GM23338 (cell line): Measurements from ENCODE around the gene TTC23. TPM values are rescaled to one million over a fixed set of nuclear protein-coding genes. Genes with fewer than 3 reads are reported as not detected.

Experiments used
- ATAC-seq: fragments of 200-7000 bp; cut with Tn5 transposase; 3 replicates; pipeline ENCODE4 v1.9.1; 2020
- DNase-seq: peaks from one replicate; pipeline ENCODE4 v3.0.0-alpha.2; 2015; ENCODE audit warnings: low spot score
- H2AFZ ChIP-seq: fragments of 200-600 bp; sonication (generic); 2 replicates; pipeline ENCODE4 v1.8.0; 2016; ENCODE audit warnings: antibody characterized with exemption, mild to moderate bottlenecking, moderate library complexity
- H3F3A ChIP-seq: fragments of 200-600 bp; sonication (generic); replicated peaks from 2 replicates; pipeline ENCODE4 v1.8.0; 2017; ENCODE audit warnings: antibody characterized with exemption, mixed run types, low read depth
- H3K27ac ChIP-seq: fragments of 200-600 bp; sonication (generic); 2 replicates; pipeline ENCODE4 v1.6.1; 2016; ENCODE audit warnings: low read depth
- H3K27me3 ChIP-seq: fragments of 200-600 bp; sonication (generic); 2 replicates; pipeline ENCODE4 v1.8.0; 2016; ENCODE audit warnings: mild to moderate bottlenecking, mixed run types, moderate library complexity; ENCODE audit not compliant: insufficient read depth
- H3K36me3 ChIP-seq: fragments of 200-600 bp; sonication (generic); 2 replicates; pipeline ENCODE4 v1.8.0; 2016; ENCODE audit warnings: mild to moderate bottlenecking; ENCODE audit not compliant: insufficient read depth
- H3K4me1 ChIP-seq: fragments of 200-600 bp; sonication (generic); 2 replicates; pipeline ENCODE4 v1.8.0; 2016; ENCODE audit warnings: mild to moderate bottlenecking, moderate library complexity; ENCODE audit not compliant: insufficient read depth
- H3K4me2 ChIP-seq: fragments of 200-600 bp; sonication (generic); 2 replicates; pipeline ENCODE4 v1.7.1; 2017; ENCODE audit warnings: mixed run types
- H3K4me3 ChIP-seq: fragments of 200-600 bp; sonication (generic); 2 replicates; pipeline ENCODE4 v1.6.1; 2016; ENCODE audit warnings: mixed run types
- H3K79me2 ChIP-seq: fragments of 200-600 bp; sonication (generic); replicated peaks from 2 replicates; pipeline ENCODE4 v1.8.0; 2017; ENCODE audit warnings: mild to moderate bottlenecking; ENCODE audit not compliant: insufficient read depth
- H3K9me2 ChIP-seq: fragments of 200-600 bp; sonication (generic); 2 replicates; pipeline ENCODE4 v1.8.0; 2017; ENCODE audit not compliant: insufficient read depth
- H4K20me1 ChIP-seq: fragments of 200-600 bp; sonication (generic); replicated peaks from 2 replicates; pipeline ENCODE4 v1.8.0; 2017; ENCODE audit warnings: mild to moderate bottlenecking; ENCODE audit not compliant: insufficient read depth
- H3K27ac Mint-ChIP-seq: 2 replicates; pipeline ENCODE4 v1.8.0; 2020; ENCODE audit warnings: inconsistent platforms, mild to moderate bottlenecking, moderate library complexity, mixed read lengths
- H3K27me3 Mint-ChIP-seq: 3 replicates; pipeline ENCODE4 v1.8.0; 2022; ENCODE audit warnings: low read depth, mild to moderate bottlenecking, moderate library complexity, mixed read lengths, inconsistent platforms; ENCODE audit not compliant: insufficient read depth, poor library complexity
- H3K36me3 Mint-ChIP-seq: 3 replicates; pipeline ENCODE4 v1.8.0; 2021; ENCODE audit warnings: low read depth, mild to moderate bottlenecking, inconsistent platforms, moderate library complexity, mixed read lengths
- H3K4me1 Mint-ChIP-seq: 3 replicates; pipeline ENCODE4 v1.8.0; 2020; ENCODE audit warnings: mild to moderate bottlenecking, inconsistent platforms, mixed read lengths
- H3K4me3 Mint-ChIP-seq: 3 replicates; pipeline ENCODE4 v1.8.0; 2021; ENCODE audit warnings: moderate library complexity, mild to moderate bottlenecking, inconsistent platforms, mixed read lengths
- H3K9me3 Mint-ChIP-seq: 3 replicates; pipeline ENCODE4 v1.8.0; 2020; ENCODE audit warnings: moderate library complexity, mild to moderate bottlenecking, inconsistent platforms, mixed read lengths
- CTCF ChIP-seq, 2 experiments: fragments of 200-600 bp in 1 of 2; sonication (generic) in 1 of 2; conservative IDR thresholded peaks; 2 replicates each; pipeline versions ENCODE4 v1.5.1 to v1.6.1; 2016 to 2017; ENCODE audit warnings: antibody characterized with exemption in 2 of 2, low read depth in 2 of 2, mild to moderate bottlenecking in 2 of 2, moderate library complexity in 1 of 2
- ETS1 ChIP-seq: IDR thresholded peaks from 2 replicates; pipeline ENCODE4 v1.6.1; 2016; ENCODE audit warnings: antibody characterized with exemption
- EZH2 ChIP-seq: fragments of 200-600 bp; sonication (generic); IDR thresholded peaks from one replicate; pipeline ENCODE4 v1.8.0; 2017; ENCODE audit warnings: antibody characterized with exemption, mild to moderate bottlenecking, low read depth; ENCODE audit not compliant: unreplicated experiment
- JUNB ChIP-seq: IDR thresholded peaks from one replicate; pipeline ENCODE4 v1.6.1; 2016; ENCODE audit warnings: antibody characterized with exemption; ENCODE audit not compliant: unreplicated experiment
- POLR2AphosphoS5 ChIP-seq: IDR thresholded peaks from 2 replicates; pipeline ENCODE4 v1.6.1; 2016; ENCODE audit warnings: antibody characterized with exemption, low read depth
- STAT1 ChIP-seq: IDR thresholded peaks from one replicate; pipeline ENCODE4 v1.6.1; 2016; ENCODE audit warnings: antibody characterized with exemption; ENCODE audit not compliant: unreplicated experiment
- ZNF331 ChIP-seq: fragments of 250-450 bp; sonication (Bioruptor Pico); IDR thresholded peaks from 2 replicates; pipeline ENCODE4 v1.5.0; 2020; ENCODE audit warnings: low read depth, mild to moderate bottlenecking, moderate library complexity
- ZNF462 ChIP-seq: fragments of 250-450 bp; sonication (Bioruptor Pico); IDR thresholded peaks from 2 replicates; pipeline ENCODE4 v1.5.0; 2020; ENCODE audit warnings: mild to moderate bottlenecking, moderate library complexity
- polyA plus RNA-seq: library from polyadenylated mRNA; unstranded; fragments of >200 nt; fragmentation: Nextera tagmentation; extraction: Ambion mirVana; gene quantifications from 2 replicates; pipeline ENCODE4 v1.2.1, GENCODE V29; 2016
- total RNA-seq: library from RNA; depleted of rRNA; stranded (reverse); fragments of >200 nt; shearing (Covaris generic); gene quantifications from 2 replicates; pipeline ENCODE4 v1.2.3, GENCODE V29; 2014

Gene TTC23
- total and polyA plus RNA-seq, 2 experiments from 2014 or later: 6.3 to 25.2 TPM

GRCh38 chr15:99211926-99212325, 37.5 kb downstream of the TTC23 start (continued):
- TF ChIP-seq ZNF462 (CRISPR knock-in tag) (no peak), ZNF331 (CRISPR knock-in tag) (no peak), POLR2AphosphoS5 (no peak), ETS1 (no peak), EZH2 (no peak)

GRCh38 chr15:99210334-99210733, 39.0 kb downstream of the TTC23 start:
- Mint-ChIP-seq H3K36me3 (peaks cover 4% of the 10 kb centered on the region; the same call in 1 of the 3 replicates), H3K9me3 (no peaks in the 10 kb centered on the region), H3K4me3 (no peak overlapping the region), H3K4me1 (no peaks in the 10 kb centered on the region), H3K27ac (no peak overlapping the region), H3K27me3 (no peaks in the 10 kb centered on the region)
- Histone ChIP-seq H3K79me2 (no peaks in the 10 kb centered on the region), H3K9me2 (no peaks in the 10 kb centered on the region), H3K36me3 (no peaks in the 10 kb centered on the region), H3K27me3 (no peaks in the 10 kb centered on the region), H4K20me1 (no peaks in the 10 kb centered on the region), H3K4me2 (no peak overlapping the region), H3F3A (no peaks in the 10 kb centered on the region), H3K4me1 (no peaks in the 10 kb centered on the region), H2AFZ (no peak overlapping the region), H3K27ac (no peak overlapping the region), H3K4me3 (no peak overlapping the region)
- TF ChIP-seq ETS1: no peak
- no peak for TF ChIP-seq CTCF (conservative IDR thresholded peaks at IDR 0.05; ENCODE audit: low read depth in 2 of 2)
- no peak for TF ChIP-seq JUNB
- TF ChIP-seq STAT1: no peak
- ATAC-seq (no peak), DNase-seq (no peak)
